Measurements from ENCODE around the gene TBX19.
"Not testable (repeated sequence)": the region's sequence is repeated elsewhere in the genome, so short reads cannot be mapped to it uniquely, and the experiment has no call there.

Gene TBX19

GRCh38 chr1:168342572-168343280, 62.0 kb downstream of the TBX19 start:
- peaks cover 28% of the 10 kb centered on the region for H3K4me1 Mint-ChIP-seq (ENCODE audit: low read depth)
- H3K4me3 Mint-ChIP-seq = peak overlapping the region; percentile 53
- H3K27ac Mint-ChIP-seq = peak overlapping the region; percentile 32
- peaks cover 19% of the 10 kb centered on the region for H3K9me3 Mint-ChIP-seq
- intact Hi-C loops (cut with micrococcal nuclease) = loop anchor here (1.0 to 10.0 kb wide), 4 partner anchors 97 to 1005 kb away; no protein-coding TSS in a partner anchor
- no peaks in the 10 kb centered on the region for H3K27me3 Mint-ChIP-seq
- H3K36me3 Mint-ChIP-seq (ENCODE audit: low read depth) = peaks cover 7% of the 10 kb centered on the region

GRCh38 chr1:168343566-168343965, 62.9 kb downstream of the TBX19 start:
- Mint-ChIP-seq H3K36me3 (ENCODE audit: low read depth) (peaks cover 1% of the 10 kb centered on the region), H3K27me3 (no peaks in the 10 kb centered on the region), H3K4me3 (no peak overlapping the region), H3K4me1 (ENCODE audit: low read depth) (peaks cover 34% of the 10 kb centered on the region), H3K9me3 (peaks cover 13% of the 10 kb centered on the region), H3K27ac (no peak overlapping the region)
- intact Hi-C loops (cut with micrococcal nuclease) = loop anchor here (2.0 to 10.0 kb wide), 3 partner anchors 231 to 1004 kb away; no protein-coding TSS in a partner anchor

GRCh38 chr1:168344517-168344916, 63.8 kb downstream of the TBX19 start:
- Mint-ChIP-seq H3K36me3 (ENCODE audit: low read depth) (no peaks in the 10 kb centered on the region), H3K4me3 (no peak overlapping the region), H3K27me3 (no peaks in the 10 kb centered on the region), H3K9me3 (peaks cover 9% of the 10 kb centered on the region), H3K4me1 (ENCODE audit: low read depth) (peaks cover 34% of the 10 kb centered on the region), H3K27ac (no peak overlapping the region)
- intact Hi-C loops (cut with micrococcal nuclease) = loop anchor here (5.0 to 10.0 kb wide), 2 partner anchors 770 to 1003 kb away; no protein-coding TSS in a partner anchor

- H3K9me3 Mint-ChIP-seq = peaks cover 9% of the 10 kb centered on the region
- no peaks in the 10 kb centered on the region for H3K36me3 Mint-ChIP-seq (ENCODE audit: low read depth)
- H3K27ac Mint-ChIP-seq = no peak overlapping the region
- H3K4me1 Mint-ChIP-seq (ENCODE audit: low read depth) = peaks cover 28% of the 10 kb centered on the region
- no peak overlapping the region for H3K4me3 Mint-ChIP-seq
- H3K27me3 Mint-ChIP-seq = no peaks in the 10 kb centered on the region
- intact Hi-C loops (cut with micrococcal nuclease) = loop anchor here (10.0 kb wide), 1 partner anchor 769 kb away; no protein-coding TSS in a partner anchor
Measured at GRCh38 chr1:168345939-168346338, 65.3 kb downstream of the TBX19 start.

GRCh38 chr1:168347630-168348029, 67.0 kb downstream of the TBX19 start:
- no peaks in the 10 kb centered on the region for H3K9me3 Mint-ChIP-seq
- no peak overlapping the region for H3K4me3 Mint-ChIP-seq
- H3K36me3 Mint-ChIP-seq (ENCODE audit: low read depth) = no peaks in the 10 kb centered on the region
- H3K27ac Mint-ChIP-seq = peak overlapping the region; percentile 84
- H3K4me1 Mint-ChIP-seq (ENCODE audit: low read depth) = peaks cover 17% of the 10 kb centered on the region
- H3K27me3 Mint-ChIP-seq = no peaks in the 10 kb centered on the region
- intact Hi-C loops (cut with micrococcal nuclease) = loop anchor here (10.0 kb wide), 1 partner anchor 767 kb away; no protein-coding TSS in a partner anchor

GRCh38 chr1:168348146-168348709, 67.6 kb downstream of the TBX19 start:
- intact Hi-C loops (cut with micrococcal nuclease) = loop anchor here (10.0 kb wide), 1 partner anchor 767 kb away; no protein-coding TSS in a partner anchor
- peak overlapping the region; percentile 84 for H3K27ac Mint-ChIP-seq
- peak overlapping the region; percentile 79 for H3K4me3 Mint-ChIP-seq
- no peaks in the 10 kb centered on the region for H3K9me3 Mint-ChIP-seq
- H3K36me3 Mint-ChIP-seq (ENCODE audit: low read depth) = no peaks in the 10 kb centered on the region
- no peaks in the 10 kb centered on the region for H3K27me3 Mint-ChIP-seq
- H3K4me1 Mint-ChIP-seq (ENCODE audit: low read depth) = peaks cover 13% of the 10 kb centered on the region

- intact Hi-C loops (cut with micrococcal nuclease); H3K4me1 Mint-ChIP-seq (ENCODE audit: low read depth); H3K27me3 Mint-ChIP-seq; H3K27ac Mint-ChIP-seq; H3K4me3 Mint-ChIP-seq; H3K36me3 Mint-ChIP-seq (ENCODE audit: low read depth); H3K9me3 Mint-ChIP-seq: not testable (repeated sequence)
Measured at GRCh38 chr1:168354335-168355269, 73.9 kb downstream of the TBX19 start.

GRCh38 chr1:168360151-168361021, 79.7 kb downstream of the TBX19 start:
- H3K36me3 Mint-ChIP-seq (ENCODE audit: low read depth) = no peaks in the 10 kb centered on the region
- no peaks in the 10 kb centered on the region for H3K9me3 Mint-ChIP-seq
- intact Hi-C loops (cut with micrococcal nuclease) = no loop called here
- H3K27ac Mint-ChIP-seq = no peak overlapping the region
- peaks cover 1% of the 10 kb centered on the region for H3K27me3 Mint-ChIP-seq
- H3K4me1 Mint-ChIP-seq (ENCODE audit: low read depth) = no peaks in the 10 kb centered on the region
- H3K4me3 Mint-ChIP-seq = no peak overlapping the region

- no peaks in the 10 kb centered on the region for H3K36me3 Mint-ChIP-seq (ENCODE audit: low read depth)
- no peak overlapping the region for H3K4me3 Mint-ChIP-seq
- no peaks in the 10 kb centered on the region for H3K9me3 Mint-ChIP-seq
- no peak overlapping the region for H3K27ac Mint-ChIP-seq
- H3K4me1 Mint-ChIP-seq (ENCODE audit: low read depth) = no peaks in the 10 kb centered on the region
- H3K27me3 Mint-ChIP-seq = peaks cover 1% of the 10 kb centered on the region
- intact Hi-C loops (cut with micrococcal nuclease) = no loop called here
Measured at GRCh38 chr1:168361252-168361651, 80.6 kb downstream of the TBX19 start.

- intact Hi-C loops (cut with micrococcal nuclease) = no loop called here
- Mint-ChIP-seq H3K27me3 (peaks cover 1% of the 10 kb centered on the region), H3K36me3 (ENCODE audit: low read depth) (no peaks in the 10 kb centered on the region), H3K4me1 (ENCODE audit: low read depth) (no peaks in the 10 kb centered on the region), H3K4me3 (no peak overlapping the region), H3K27ac (no peak overlapping the region), H3K9me3 (no peaks in the 10 kb centered on the region)
Measured at GRCh38 chr1:168362991-168363390, 82.3 kb downstream of the TBX19 start.
